Choroid plexus epithelial cell (primary cell): ENCODE measurements around the gene ANKH.
A peak's percentile ranks its signal among the peaks of the same experiment; 100 is the strongest.

Source experiments
- DNase-seq: peaks from one replicate; pipeline ENCODE4 v3.0.0-alpha.2; 2010; ENCODE audit warnings: low read depth
- H3K4me3 ChIP-seq: 2 replicates; pipeline ENCODE4 v1.5.1; 2011; ENCODE audit warnings: low read depth, mild to moderate bottlenecking, control low read depth, low read length, moderate library complexity
- CTCF ChIP-seq: conservative IDR thresholded peaks from 2 replicates; pipeline ENCODE4 v1.5.1; 2011; ENCODE audit warnings: low read depth, mild to moderate bottlenecking, control low read depth, inconsistent platforms, low read length, moderate library complexity

The ANKH gene

GRCh38 chr5:14913096-14913495 is 41.5 kb upstream of the ANKH start:
- peak; percentile 67 for DNase-seq
- no peak for TF ChIP-seq CTCF
- no peak overlapping the region for H3K4me3 ChIP-seq

- no peak overlapping the region for H3K4me3 ChIP-seq
- DNase-seq: no peak
- no peak for TF ChIP-seq CTCF
Observed at GRCh38 chr5:14912206-14912605, 40.6 kb upstream of the ANKH start.

GRCh38 chr5:14909369-14909768 is 37.8 kb upstream of the ANKH start:
- no peak for DNase-seq
- TF ChIP-seq CTCF: no peak
- H3K4me3 ChIP-seq: no peak overlapping the region

- no peak overlapping the region for H3K4me3 ChIP-seq
Observed at GRCh38 chr5:14908172-14908571, 36.6 kb upstream of the ANKH start.

GRCh38 chr5:14906628-14907027 is 35.0 kb upstream of the ANKH start:
- TF ChIP-seq CTCF: no peak
- no peak overlapping the region for H3K4me3 ChIP-seq
- DNase-seq: no peak

More at GRCh38 chr5:14908172-14908571, 36.6 kb upstream of the ANKH start:
- no peak for TF ChIP-seq CTCF
- DNase-seq: no peak

GRCh38 chr5:14902826-14903560 is 31.4 kb upstream of the ANKH start:
- no peak for TF ChIP-seq CTCF
- no peak for DNase-seq
- no peak overlapping the region for H3K4me3 ChIP-seq

- TF ChIP-seq CTCF: no peak
- DNase-seq: peak; percentile 63
- H3K4me3 ChIP-seq: no peak overlapping the region
Observed at GRCh38 chr5:14901462-14902051, 30.0 kb upstream of the ANKH start.
